ENCODE measurements around the gene SREBF2. TPM values are rescaled to one million over a fixed set of nuclear protein-coding genes. Genes with fewer than 3 reads are reported as not detected.

The SREBF2 gene
- total RNA-seq, 1 experiment from 2014 or later, result 40.0 TPM

DNA sequence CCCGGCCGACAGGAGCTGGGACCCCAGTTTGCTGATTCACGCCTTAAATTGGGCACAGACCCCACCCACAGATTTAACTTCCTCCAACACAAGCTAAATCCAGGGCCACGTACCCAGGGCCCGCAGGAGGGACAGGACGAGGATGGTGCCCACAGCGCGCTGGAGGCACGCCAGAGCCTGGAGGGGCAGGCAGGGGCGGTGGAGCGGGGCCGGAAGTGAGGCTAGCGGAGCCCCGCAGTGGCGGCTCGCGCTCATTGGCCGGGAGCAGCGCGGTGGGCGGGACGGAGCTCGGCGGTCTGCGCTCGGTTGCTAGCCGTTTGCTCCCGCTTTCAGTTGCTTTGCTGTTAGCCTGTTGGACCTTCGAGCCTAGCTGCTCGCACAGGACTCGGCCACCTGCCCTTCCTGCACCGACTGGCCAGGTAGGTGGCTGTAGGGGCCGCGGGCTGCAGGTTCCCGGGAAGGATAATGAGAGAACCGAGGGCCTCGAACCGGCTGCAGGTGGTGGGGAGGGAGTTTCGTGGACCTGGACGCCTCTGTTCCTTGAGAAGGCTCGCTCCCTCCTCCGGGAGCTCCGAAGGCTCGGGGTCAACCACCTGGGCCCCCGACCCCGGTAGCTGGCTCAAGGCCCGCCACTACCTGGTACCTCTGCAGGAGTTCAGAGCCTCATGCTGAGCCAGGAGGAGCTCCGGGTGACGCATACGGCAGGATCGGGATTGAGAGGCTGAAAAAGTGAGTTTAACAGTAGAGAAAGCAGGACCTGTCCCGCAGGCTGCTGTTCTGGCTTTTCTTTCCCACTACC lies 32.4 kb upstream of the SREBF2 start, which contains the start of gene CCDC134:
CCDC134 (plus strand) TSS at position 332 of the 799 bp plus-strand sequence. CDS start 8,212 bp downstream, outside the sequence.
- intact Hi-C loops (cut with micrococcal nuclease), result loop anchor here (5.0 kb wide), 1 partner anchor 53 kb away; no protein-coding TSS in a partner anchor
- H3K27ac ChIP-seq (ENCODE audit: low read length), result peak within 1 kb of the TSS; percentile 56
- peak; percentile 95 for ATAC-seq
- H2AFZ ChIP-seq (ENCODE audit: low read length), result peak within 1 kb of the TSS; percentile 98
- no peaks in the 10 kb centered on the region for H3K9me2 ChIP-seq (replicated peaks; ENCODE audit: low read length)
- CTCF ChIA-PET, result interaction anchor here (1.2 to 1.4 kb wide), 2 partner anchors 54 to 103 kb away, joined by 5 to 8 read pairs; no protein-coding TSS in a partner anchor
- H3K9me3 ChIP-seq (ENCODE audit: low read length), result no peaks in the 10 kb centered on the region
- BruUV-seq (replicated peaks), result TSS peak; percentile 70
- peak within 1 kb of the TSS; percentile 75 for H3K9ac ChIP-seq (ENCODE audit: low read length)
- H3K79me2 ChIP-seq (ENCODE audit: low read length), result peaks cover 38% of the 10 kb centered on the region
- no peaks in the 10 kb centered on the region for H3F3A ChIP-seq (ENCODE audit: low read length, unreplicated experiment)
- TF ChIP-seq EZH2 (IDR thresholded peaks at IDR 0.05; ENCODE audit: low read length, unreplicated experiment) (no peak), EZH2phosphoT487 (IDR thresholded peaks at IDR 0.05; ENCODE audit: borderline replicate concordance, low read length) (no peak)
- TF ChIP-seq, protein P1, sequence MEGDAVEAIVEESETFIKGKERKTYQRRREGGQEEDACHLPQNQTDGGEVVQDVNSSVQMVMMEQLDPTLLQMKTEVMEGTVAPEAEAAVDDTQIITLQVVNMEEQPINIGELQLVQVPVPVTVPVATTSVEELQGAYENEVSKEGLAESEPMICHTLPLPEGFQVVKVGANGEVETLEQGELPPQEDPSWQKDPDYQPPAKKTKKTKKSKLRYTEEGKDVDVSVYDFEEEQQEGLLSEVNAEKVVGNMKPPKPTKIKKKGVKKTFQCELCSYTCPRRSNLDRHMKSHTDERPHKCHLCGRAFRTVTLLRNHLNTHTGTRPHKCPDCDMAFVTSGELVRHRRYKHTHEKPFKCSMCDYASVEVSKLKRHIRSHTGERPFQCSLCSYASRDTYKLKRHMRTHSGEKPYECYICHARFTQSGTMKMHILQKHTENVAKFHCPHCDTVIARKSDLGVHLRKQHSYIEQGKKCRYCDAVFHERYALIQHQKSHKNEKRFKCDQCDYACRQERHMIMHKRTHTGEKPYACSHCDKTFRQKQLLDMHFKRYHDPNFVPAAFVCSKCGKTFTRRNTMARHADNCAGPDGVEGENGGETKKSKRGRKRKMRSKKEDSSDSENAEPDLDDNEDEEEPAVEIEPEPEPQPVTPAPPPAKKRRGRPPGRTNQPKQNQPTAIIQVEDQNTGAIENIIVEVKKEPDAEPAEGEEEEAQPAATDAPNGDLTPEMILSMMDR (conservative IDR thresholded peaks at IDR 0.05; ENCODE audit: low read depth, low read length), result no peak
- peak within 1 kb of the TSS; percentile 97 for H3K4me3 ChIP-seq (ENCODE audit: low read length)
- no peaks in the 10 kb centered on the region for H3K27me3 ChIP-seq (ENCODE audit: low read length)
- POLR2A ChIA-PET (ENCODE audit: unreplicated experiment), result interaction anchor here (0.6 to 0.9 kb wide), 2 partner anchors 54 to 103 kb away, joined by 3 to 5 read pairs; no protein-coding TSS in a partner anchor
- peak within 1 kb of the TSS; percentile 85 for H3K4me2 ChIP-seq (ENCODE audit: low read length)
- H3K36me3 ChIP-seq (ENCODE audit: low read depth, low read length), result no peaks in the 10 kb centered on the region
- H4K20me1 ChIP-seq (ENCODE audit: low read length), result no peaks in the 10 kb centered on the region
- peaks cover 14% of the 10 kb centered on the region for H3K4me1 ChIP-seq (ENCODE audit: insufficient read depth, low read length)
- peak; percentile 80 for DNase-seq

DNA sequence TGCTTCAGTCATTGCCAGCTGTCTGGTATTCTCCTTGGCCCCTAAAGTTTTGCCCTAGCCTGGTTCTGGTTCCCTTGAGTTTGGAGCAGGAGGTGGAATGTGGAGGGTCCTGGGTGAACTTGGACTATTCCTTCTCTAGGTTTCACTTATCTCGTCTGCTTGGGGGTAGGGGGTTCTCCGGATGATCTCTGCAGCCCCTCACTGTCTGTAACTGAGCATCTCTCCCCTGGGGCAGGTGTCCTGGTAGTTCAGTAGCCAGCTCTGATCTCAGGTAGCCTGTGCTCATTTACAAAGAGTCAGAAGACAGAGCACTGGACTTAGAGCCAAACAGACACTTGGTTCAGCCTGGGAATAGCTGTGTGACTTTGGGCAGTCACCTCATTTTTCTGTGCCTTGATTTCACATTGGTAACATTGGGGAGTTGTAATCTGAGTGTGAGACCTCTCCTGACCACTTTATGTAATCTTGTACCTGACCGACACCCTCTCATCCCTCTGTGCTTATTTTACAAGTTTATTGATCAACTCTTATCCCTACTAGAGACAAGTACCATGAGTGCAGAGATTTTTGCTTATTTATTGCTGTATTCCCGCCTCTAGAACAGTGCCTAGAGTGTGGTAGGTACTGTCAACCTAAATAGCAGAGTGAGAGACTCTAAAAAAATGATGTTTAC lies 31.6 kb upstream of the SREBF2 start:
- TF ChIP-seq EZH2phosphoT487 (IDR thresholded peaks at IDR 0.05; ENCODE audit: borderline replicate concordance, low read length) (no peak), EZH2 (IDR thresholded peaks at IDR 0.05; ENCODE audit: low read length, unreplicated experiment) (no peak)
- TF ChIP-seq, protein P1 (conservative IDR thresholded peaks at IDR 0.05; ENCODE audit: low read depth, low read length), result no peak
- peak overlapping the region; percentile 97 for H3K4me3 ChIP-seq (ENCODE audit: low read length)
- peaks cover 14% of the 10 kb centered on the region for H3K4me1 ChIP-seq (ENCODE audit: insufficient read depth, low read length)
- H3K79me2 ChIP-seq (ENCODE audit: low read length), result peaks cover 40% of the 10 kb centered on the region
- H3K9me2 ChIP-seq (replicated peaks; ENCODE audit: low read length), result no peaks in the 10 kb centered on the region
- H3K27me3 ChIP-seq (ENCODE audit: low read length), result no peaks in the 10 kb centered on the region
- no peaks in the 10 kb centered on the region for H3F3A ChIP-seq (ENCODE audit: low read length, unreplicated experiment)
- BruUV-seq (replicated peaks), result no TSS peak
- H2AFZ ChIP-seq (ENCODE audit: low read length), result peak overlapping the region; percentile 98
- intact Hi-C loops (cut with micrococcal nuclease), result loop anchor here (5.0 kb wide), 1 partner anchor 54 kb away; no protein-coding TSS in a partner anchor
- ChIA-PET POLR2A (ENCODE audit: unreplicated experiment) (no interaction called here), CTCF (interaction anchor here (1.2 to 1.4 kb wide), 2 partner anchors 54 to 104 kb away, joined by 5 to 8 read pairs; no protein-coding TSS in a partner anchor)
- no peaks in the 10 kb centered on the region for H4K20me1 ChIP-seq (ENCODE audit: low read length)
- peak; percentile 26 for ATAC-seq
- H3K36me3 ChIP-seq (ENCODE audit: low read depth, low read length), result no peaks in the 10 kb centered on the region
- H3K9me3 ChIP-seq (ENCODE audit: low read length), result no peaks in the 10 kb centered on the region
- H3K27ac ChIP-seq (ENCODE audit: low read length), result peak overlapping the region; percentile 56; the same call in 1 of the 2 replicates
- DNase-seq, result no peak
- H3K9ac ChIP-seq (ENCODE audit: low read length), result peak overlapping the region; percentile 75
- H3K4me2 ChIP-seq (ENCODE audit: low read length), result peak overlapping the region; percentile 85

All from PC-3 (cell line).